HG03354 (cell line): ENCODE results near the gene KCND1.

Source experiments
- ATAC-seq: cut with Tn5 transposase; IDR thresholded peaks from one replicate; pipeline ENCODE4 v1.9.1; 2021; ENCODE audit warnings: mild to moderate bottlenecking; ENCODE audit not compliant: unreplicated experiment, poor library complexity, severe bottlenecking

KCND1 gene

DNA sequence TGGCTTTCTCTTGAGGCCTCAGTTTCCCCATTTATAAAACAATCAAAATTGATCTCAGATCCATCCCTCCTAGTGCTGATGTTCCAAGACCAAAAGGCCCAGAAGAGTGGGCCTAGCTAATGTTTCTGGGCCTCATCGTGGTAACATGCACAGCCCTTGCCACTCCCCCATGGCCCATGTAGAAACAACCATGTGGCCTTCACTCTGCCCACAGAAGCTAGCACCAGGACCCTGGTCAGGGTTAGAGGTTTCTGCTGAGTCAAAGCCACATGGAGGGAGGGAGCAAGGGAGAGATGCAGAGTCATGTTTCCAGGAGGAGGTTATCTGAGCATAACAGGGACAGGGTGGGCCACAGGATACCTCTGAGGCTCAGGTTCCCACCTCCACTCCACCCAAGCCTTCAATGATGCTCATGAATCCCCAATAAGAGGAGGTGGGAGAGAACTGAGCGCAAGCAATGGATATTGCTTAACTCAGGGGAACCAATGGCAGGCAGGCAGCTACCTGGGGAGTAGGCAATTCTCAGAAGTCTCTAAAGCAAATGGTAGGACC is 31.2 kb downstream of the KCND1 start:
- ATAC-seq = no peak

DNA sequence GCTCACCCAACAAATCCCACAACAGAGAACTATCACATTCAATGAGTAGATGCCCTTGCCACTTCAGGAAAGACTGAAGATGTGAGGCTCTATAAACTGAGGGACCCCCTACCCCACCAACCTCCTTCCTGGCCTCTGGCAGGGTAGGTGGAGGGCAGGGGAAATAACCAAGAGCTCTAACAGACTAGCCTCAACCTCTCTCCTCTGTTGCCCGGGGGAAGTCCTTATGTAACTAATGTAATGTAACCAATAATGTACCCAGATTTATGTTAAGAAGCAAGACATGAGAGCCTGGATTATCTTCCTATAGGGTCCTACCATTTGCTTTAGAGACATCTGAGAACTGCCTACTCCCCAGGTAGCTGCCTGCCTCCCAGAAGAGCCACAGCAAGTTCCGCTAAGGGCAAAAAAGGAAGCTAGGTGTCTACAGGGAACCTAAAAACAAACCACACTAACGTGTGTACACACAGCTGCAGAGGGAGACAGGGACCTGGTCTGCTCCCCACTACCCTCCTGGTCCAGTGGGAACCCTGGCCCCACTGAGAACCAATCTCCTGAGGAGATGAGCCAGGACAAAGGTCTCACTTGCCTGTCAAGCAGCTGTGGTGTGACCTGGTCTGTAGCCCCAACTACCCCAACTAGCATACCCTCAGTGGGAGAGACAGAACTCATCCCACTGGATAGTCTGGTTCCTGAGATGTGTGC is 32.0 kb downstream of the KCND1 start:
- no peak for ATAC-seq

DNA sequence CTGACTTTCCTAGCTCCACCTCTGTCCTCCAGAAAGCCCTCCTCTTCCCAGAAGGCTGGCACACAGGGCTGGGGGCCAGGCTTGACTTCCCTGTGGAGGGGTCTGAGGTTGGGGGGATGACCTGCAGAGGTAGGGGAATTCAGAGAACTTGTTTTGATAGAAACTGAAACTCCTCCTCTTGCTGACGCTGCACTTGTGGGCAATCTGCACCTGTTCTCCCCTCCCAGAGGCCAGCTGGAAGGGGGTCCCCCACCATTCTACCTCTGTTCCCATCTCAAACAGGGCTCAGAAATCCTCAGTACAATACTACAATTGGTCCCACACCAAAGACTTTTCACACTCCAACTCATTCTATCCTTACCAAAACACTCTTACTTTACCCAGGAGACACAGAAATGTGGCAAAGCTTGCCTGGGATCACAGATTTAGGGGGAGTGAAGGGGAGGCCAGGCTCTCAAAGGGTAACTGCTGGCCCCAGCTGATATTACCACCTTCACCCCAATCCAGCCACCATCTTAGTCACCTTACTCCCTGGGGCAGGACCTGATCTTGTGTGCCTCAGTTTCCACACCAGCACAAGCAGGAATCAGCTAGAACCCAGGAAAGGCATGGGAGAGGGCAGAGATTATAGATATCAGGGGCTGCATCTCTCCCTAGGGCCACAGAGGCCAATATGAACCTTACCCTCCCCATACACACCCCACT is 32.8 kb downstream of the KCND1 start:
- peak; percentile 62 for ATAC-seq

DNA sequence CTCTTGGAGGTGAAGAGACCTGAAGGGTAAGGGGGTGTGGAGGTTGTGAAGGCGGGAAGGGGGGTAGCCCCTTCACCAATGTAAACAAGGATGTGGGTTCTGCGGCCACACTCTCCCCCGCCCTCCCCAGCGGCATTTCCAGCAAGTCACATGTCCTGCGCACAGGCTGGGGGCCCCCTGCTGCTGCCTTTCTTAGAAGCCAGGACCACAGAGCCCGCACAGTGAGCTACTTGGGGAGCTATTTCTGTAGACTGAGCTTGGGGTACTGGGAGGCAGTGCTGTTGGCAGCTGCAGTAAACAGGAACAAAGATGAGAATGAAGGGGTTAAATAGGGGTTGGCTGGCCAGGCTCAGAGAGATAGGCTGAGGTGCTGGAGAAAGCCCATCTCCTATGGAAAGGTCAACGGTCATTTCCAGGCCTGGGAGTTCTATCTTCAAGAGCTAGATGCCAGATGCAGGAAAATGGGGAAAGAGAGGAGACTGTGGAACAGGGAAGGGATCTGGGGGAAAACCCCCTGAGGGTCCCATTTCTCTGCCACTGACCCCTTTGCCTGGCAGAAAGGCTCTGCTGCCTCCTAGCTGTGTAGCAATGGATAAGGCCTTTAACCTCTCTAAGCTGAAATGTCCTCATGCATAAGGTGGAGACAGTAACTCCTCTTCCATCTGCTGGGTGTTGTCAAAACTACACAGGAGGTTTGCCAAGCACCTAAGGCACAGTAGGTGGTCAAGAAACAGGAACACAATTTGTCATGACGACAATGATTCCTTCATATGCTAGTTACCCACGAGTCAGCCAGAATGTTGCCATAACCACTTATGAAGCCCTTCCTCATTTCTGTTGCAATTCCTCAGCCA is 34.4 kb downstream of the KCND1 start:
- ATAC-seq = peak; percentile 70

DNA sequence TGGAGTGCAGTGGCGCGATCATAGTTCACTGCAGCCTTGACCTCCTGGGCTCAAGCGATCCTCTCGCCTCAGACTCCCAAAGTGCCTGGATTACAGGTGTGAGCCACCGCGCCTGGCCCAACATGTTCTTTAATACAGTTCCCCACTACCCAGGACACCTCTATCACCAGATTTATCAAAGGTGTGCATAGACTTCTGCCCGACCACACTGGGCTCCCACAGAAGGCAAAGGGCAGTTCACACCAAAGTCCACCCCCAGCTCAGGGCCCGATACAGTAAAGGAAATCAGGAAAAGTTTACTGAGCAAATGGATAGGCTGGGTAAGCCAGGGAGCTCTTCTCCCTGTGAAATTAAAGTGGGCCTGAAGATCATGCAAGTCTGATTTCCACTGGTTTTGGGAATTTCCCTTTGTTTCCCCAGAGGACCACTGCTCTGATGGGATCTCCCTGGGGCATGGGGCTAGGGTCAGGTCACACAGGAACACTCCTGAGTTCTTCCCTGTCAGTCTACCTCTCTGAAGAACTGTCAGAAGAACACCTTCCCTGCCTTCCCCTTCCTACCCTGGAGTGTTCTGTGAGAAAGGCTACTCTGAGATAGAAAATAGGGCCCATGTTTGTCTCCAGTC is 35.1 kb downstream of the KCND1 start:
- no peak for ATAC-seq

DNA sequence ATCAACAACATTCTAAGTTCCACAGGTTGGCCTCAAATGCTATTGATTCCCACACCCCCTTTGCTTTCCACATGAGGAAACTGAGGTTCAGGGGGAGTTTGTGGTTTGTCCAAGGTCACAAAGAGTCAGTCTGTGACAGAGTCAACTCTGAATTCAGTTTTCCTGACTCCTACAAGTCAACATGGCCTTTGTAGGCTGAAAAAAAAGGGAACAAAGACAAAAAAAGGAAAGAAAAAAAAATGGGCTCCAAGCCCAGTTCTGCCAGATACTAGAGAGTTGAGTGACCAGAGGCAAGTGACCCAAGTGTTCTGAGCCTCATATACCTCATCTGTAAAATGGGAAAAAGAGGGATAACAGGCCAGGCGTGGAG is 36.4 kb downstream of the KCND1 start:
- ATAC-seq = no peak

DNA sequence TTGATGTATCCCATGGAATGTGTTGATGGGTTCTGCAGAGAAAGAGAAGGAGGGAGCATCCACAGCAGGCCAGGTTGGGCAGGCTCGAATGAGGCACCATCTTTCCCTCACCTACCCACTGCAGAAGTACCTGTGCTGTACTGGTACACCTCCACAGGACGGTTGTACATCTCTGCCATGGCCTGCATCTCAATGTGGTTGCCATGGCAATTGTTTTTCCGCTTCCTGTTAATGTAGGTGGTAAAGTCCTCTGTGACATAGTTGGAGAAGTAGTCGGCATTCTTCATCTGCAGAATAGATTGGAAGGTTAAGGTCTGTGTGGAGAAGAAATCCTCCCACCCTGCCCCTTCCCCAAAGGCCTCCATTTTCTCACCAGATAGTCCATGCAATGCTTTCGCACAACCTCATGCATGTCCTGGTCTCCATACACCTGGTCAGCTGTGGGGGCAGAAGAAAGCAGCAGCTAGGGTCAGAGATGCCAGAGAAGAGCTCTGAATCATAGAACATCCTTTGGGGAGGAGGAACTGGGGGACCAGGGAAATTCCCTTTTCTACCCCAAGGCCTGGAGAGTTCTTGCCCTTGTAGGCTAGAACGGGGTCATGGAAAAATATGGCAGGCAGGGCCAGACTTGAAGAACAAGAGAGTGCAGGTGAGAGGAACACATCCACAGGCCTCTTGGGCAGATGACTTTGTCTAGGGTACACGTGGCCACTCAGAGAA is 36.9 kb downstream of the KCND1 start:
- ATAC-seq = no peak

DNA sequence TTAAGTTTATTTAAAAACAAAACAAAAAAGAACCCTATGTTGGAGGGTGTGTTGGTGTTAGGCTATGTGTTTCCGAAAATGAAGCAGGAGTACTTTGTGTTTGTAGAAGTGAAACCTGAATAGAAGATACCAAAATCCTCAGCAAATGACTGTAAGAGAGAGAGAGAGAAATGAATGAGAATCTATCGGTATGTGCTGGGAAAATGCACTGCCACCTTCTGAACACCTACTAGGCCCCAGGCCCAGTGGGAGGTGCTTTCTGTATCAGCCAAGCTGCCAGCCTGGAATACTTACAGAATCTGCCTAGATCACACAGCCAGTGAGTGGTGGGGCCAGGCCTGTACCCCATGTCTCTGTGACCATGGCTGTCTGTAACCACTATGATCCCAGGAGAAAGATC is 37.9 kb downstream of the KCND1 start:
- ATAC-seq = no peak

DNA sequence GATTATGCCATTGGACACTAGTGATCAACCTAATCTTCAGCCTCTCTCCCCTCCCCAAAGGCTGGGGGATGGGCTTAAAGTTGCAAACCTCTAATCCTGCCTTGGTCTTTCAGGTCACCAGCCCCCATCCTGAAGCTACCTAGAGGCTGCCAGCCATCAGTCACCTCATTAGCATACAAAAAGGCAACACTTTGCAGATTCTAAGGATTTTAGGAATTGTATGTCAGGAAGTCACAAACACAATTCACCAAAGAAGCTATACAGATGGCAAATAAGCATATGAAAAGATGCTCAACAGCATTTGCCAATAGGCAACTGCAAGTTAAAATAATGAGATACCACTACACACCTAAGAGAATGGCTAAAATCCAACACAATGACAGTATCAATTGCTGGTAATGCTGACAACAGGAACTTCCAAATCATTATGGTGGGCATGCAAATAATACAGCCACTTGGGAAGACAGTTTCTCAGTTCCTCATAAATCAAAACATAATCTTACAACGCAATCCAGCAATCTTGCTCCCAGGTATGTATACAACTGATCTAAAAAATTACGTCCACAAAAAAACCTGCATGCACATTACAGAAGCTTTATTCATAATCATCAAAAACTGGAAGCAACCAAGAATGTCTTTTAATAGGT is 43.8 kb downstream of the KCND1 start:
- ATAC-seq = no peak

DNA sequence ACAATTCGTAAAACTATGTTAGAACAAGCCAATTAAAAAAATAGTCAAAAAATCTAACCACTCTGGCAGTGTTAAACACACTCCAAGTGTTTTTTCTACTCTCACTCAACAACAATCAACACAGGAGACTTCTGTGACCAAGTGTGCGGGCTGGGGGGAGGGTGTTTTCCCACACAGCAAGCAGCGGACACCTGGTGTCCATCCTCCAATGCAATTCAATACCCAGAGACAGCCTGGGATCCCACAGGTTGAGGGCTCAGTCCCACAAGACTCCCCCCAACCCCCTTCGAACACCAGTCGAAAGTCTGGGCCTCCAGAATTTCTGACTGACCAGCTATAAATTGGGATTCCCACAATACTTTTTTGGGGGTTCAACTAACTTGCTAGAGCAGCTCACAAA is 44.5 kb downstream of the KCND1 start:
- no peak for ATAC-seq

DNA sequence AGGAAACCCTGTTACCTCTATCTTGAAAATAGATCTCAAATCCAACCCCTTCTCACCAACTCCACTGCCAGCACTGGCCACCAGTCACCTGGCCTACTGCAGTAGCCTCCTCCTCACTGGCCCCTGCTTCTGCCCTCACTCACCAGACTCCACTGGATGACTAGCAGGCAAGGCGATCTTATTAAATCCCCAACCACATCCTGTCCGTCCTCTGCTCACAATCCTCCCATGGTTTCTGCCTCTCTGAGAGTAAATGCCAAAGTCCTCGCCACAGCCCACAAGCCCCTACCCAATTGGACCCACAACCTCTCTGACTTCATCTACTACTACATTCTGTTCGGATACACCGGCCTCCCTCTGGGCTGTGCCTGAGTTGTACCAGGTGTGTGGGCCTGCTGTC is 47.4 kb downstream of the KCND1 start:
- ATAC-seq = no peak

DNA sequence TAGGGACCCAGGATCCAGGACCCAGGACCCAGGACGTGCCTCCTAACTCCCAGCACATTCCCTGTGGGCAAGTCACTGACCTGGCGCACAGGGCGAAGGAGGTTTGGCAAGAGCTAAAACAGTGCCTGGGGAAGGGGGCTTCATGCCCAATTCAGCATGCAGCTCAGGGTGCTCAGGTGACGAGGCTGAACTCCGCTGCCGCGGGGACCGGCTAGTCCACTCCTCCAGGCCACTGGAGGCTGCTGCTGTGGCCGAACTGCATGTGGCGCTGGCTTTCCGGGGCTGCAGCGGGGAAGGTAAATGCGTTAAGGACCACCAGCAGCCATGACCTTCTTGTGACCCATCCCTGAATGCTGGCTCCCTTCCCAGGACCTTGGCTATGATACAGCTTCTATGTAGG is 47.9 kb downstream of the KCND1 start:
- no peak for ATAC-seq

DNA sequence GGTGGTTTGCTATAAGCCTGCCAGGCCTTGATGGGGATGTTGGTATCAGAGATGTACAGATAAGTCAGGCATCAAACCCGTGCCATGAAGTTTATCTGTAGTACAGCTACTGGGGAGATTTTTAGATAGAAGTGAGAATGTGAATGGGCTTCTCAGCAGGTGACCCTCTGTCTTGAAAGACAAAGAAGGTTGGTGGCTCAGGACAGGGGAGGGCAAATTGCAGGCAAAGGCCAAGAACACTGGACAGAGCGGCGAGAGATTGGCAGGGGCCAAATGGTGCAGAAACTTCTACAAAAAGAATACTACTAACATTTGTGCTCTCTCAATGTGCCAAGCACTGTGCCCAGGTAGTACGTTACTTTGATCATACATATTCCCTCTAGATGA is 50.9 kb downstream of the KCND1 start:
- no peak for ATAC-seq

DNA sequence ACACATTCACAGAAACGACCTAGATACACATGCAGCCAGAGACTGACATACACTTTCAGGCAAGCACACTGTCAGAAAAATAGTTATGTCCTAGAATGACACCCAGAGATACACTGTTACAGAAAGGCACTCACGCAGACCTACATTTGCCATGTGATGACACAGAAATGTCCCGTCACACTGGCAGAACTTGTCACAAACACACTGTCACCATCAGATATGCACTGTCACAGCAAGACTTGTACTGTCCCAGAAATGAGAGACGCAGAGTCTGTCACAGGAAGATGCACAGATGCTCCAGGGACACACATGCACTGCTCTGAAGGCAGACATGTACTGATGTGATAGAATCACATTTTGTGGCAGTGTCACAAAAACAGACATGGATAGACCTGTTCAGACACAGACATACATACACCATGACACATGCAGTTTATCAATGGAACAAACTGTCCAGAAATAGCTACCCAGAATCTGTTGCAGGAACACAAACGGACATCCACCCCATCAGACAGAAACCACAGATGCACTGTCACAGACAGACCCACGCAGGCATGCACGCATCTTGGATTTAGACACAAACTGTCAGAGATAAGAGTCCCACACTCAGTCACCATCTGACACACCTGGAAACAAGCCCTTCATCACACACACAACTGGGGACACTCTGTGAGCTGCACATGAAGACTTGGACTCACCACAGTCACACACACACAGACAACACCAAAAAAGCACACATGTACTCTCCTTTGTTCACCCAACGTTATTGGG is 51.5 kb downstream of the KCND1 start:
- ATAC-seq = no peak

DNA sequence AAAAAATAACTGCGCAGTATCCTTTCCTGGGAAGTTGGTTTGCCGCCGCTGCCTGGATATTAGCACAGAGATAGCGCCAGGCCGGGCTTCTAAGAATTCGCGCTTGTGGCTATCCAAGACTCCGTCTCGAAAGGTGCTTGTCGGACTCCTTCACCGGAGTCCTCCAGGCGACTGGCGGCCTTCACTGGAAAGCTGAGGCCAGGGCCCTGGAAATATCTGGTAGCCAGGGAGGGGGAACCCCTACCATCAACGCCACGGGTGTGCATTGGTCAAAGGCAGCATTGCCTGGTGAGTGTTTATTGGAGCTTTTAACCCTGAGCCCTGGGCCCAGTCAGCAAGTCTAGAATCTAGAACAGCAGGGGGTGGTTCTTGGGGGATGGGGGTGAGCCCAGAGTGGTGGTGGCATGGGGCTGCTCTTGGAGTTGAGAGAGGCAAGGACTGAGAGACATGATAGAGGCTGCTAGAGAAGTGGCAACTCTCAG is 52.2 kb downstream of the KCND1 start:
- peak; percentile 26 for ATAC-seq

DNA sequence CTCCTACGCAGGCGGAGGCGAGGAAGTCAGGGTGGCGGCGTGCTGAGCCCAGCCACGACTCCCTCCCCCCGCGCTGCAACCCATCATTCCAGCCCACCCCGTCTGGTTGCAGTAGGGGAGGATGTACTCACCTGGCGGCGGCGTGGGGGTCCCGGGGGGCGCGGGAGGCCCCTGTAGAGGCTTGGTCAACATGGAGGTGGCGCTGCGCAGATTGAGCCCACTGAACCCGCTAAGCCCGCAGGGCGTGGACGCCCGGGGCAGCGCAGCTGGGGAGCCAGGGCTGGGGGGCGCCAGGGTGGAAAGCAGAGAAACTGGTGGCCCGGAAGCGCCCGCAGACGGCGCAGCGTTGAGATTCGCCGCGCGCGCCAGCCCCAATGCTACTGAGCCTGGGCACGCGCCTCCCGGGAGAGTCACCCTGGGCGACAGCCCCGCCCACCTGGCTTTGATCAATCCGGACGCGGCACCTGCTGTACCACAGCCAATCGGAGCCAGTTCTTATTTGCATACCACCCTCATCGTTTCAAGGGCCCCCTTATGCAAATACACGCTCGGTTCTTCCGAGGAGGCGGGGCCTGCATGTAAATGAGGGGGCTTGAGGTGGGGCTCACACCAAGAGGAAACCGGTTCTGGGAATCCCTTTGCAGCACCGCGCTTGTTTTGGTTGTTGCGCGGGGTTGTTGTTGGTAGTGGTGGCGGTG is 52.9 kb downstream of the KCND1 start, which contains the start of gene PIM2:
Gene PIM2, minus strand, starts transcription at position 382 of the 698 bp plus-strand sequence. Its CDS starts 190 bp downstream, at position 192.
- ATAC-seq = peak; percentile 70

DNA sequence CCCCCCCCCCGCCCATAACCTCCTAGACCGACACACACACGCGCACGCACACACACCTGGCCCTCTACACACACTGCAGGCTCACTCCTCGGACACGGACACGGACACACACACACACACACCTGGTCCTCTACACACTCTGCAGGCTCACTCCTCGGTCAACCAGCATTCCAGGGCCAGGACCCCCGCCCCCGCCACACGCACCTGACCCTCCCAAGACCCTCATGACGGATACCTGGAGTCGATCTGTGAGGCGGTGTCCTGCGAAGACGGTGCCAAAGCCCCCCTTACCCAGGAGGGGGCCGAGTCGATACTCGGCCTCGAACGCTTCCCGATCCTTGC is 53.4 kb downstream of the KCND1 start:
- no peak for ATAC-seq
